HG02763 (cell line): ENCODE data around the gene MTHFSD.

Source experiments
- ATAC-seq: cut with Tn5 transposase; IDR thresholded peaks from one replicate; pipeline ENCODE4 v1.9.1; 2021; ENCODE audit warnings: mild to moderate bottlenecking, moderate library complexity; ENCODE audit not compliant: unreplicated experiment

The MTHFSD gene

GRCh38 chr16:86515413-86515776 is 39.6 kb downstream of the MTHFSD start:
- no peak for ATAC-seq

GRCh38 chr16:86514481-86515376 is 40.3 kb downstream of the MTHFSD start:
- ATAC-seq, result no peak

GRCh38 chr16:86513471-86514277 is 41.4 kb downstream of the MTHFSD start:
- no peak for ATAC-seq

GRCh38 chr16:86512860-86513470 is 42.1 kb downstream of the MTHFSD start:
- no peak for ATAC-seq

GRCh38 chr16:86512301-86512859 is 42.7 kb downstream of the MTHFSD start:
- ATAC-seq, result no peak

- no peak for ATAC-seq
These were observed 43.5 kb downstream of the MTHFSD start for GRCh38 chr16:86511317-86512161.

- no peak for ATAC-seq
These were observed 44.4 kb downstream of the MTHFSD start, which contains the start of gene FOXF1 for GRCh38 chr16:86510465-86511261. Gene FOXF1 (plus strand): TSS chr16:86510527. CDS start chr16:86510570, 43 bp downstream.

GRCh38 chr16:86509759-86510464 is 45.1 kb downstream of the MTHFSD start:
- ATAC-seq, result no peak

- no peak for ATAC-seq
These were observed 45.9 kb downstream of the MTHFSD start for GRCh38 chr16:86508947-86509758.

GRCh38 chr16:86508028-86508946 is 46.7 kb downstream of the MTHFSD start:
- no peak for ATAC-seq

GRCh38 chr16:86507173-86508027 is 47.6 kb downstream of the MTHFSD start:
- no peak for ATAC-seq

GRCh38 chr16:86505899-86506864 is 48.9 kb downstream of the MTHFSD start:
- ATAC-seq, result no peak

- ATAC-seq, result no peak
These were observed 49.7 kb downstream of the MTHFSD start for GRCh38 chr16:86505185-86505898.
